Heart left ventricle (tissue), 16 donors: ENCODE measurements around the gene RGS6. TPM values are rescaled to one million over a fixed set of nuclear protein-coding genes. Genes with fewer than 3 reads are reported as not detected.

Source experiments
- ATAC-seq, 4 donors: fragments of 200-7000 bp; cut with Tn5 transposase; one replicate each; pipeline ENCODE4 v1.9.1; 2020 to 2022; ENCODE audit warnings: moderate library complexity in 4 of 4, mild to moderate bottlenecking in 3 of 4, moderate number of reproducible peaks in 1 of 4
- DNase-seq, 5 donors: peaks; one replicate each; pipeline ENCODE4 v3.0.0-alpha.2; 2020
- H3K27ac ChIP-seq, 12 donors: fragments of 200-600 bp; sonication (generic) in 4 of 12; one replicate each; pipeline versions ENCODE4 v1.5.0 to v1.8.0; 2016 to 2022; ENCODE audit warnings: mild to moderate bottlenecking in 2 of 12
- H3K27me3 ChIP-seq, 9 donors: fragments of 200-600 bp; sonication (generic) in 2 of 9; one replicate each; pipeline versions ENCODE4 v1.5.1 to v1.8.0; 2016 to 2022; ENCODE audit warnings: mild to moderate bottlenecking in 3 of 9
- H3K36me3 ChIP-seq, 9 donors: fragments of 200-600 bp; sonication (generic) in 2 of 9; one replicate each; pipeline versions ENCODE4 v1.5.0 to v1.8.0; 2018 to 2022; ENCODE audit warnings: mild to moderate bottlenecking in 2 of 9
- H3K4me1 ChIP-seq, 12 donors: fragments of 200-600 bp; sonication (generic) in 4 of 12; one replicate each; pipeline versions ENCODE4 v1.5.0 to v1.8.0; 2016 to 2022; ENCODE audit warnings: mild to moderate bottlenecking in 3 of 12
- H3K4me3 ChIP-seq, 12 donors: fragments of 200-600 bp; sonication (generic) in 4 of 12; one replicate each; pipeline versions ENCODE4 v1.5.0 to v1.8.0; 2017 to 2022; ENCODE audit warnings: mild to moderate bottlenecking in 9 of 12, moderate library complexity in 4 of 12
- H3K9me3 ChIP-seq, 12 donors: fragments of 200-600 bp; sonication (generic) in 4 of 12; one replicate each; pipeline versions ENCODE4 v1.5.0 to v1.8.0; 2016 to 2022; ENCODE audit warnings: mild to moderate bottlenecking in 1 of 12
- CTCF ChIP-seq, 12 donors: fragments of 200-600 bp; sonication (generic) in 4 of 12; IDR thresholded peaks; one replicate each; pipeline versions ENCODE4 v1.5.0 to v1.8.0; 2018 to 2022; ENCODE audit warnings: antibody characterized with exemption in 12 of 12, mild to moderate bottlenecking in 5 of 12
- POLR2A ChIP-seq, 2 donors: fragments of 450-650 bp; IDR thresholded peaks; one replicate each; pipeline ENCODE4 v1.6.1; 2017; ENCODE audit warnings: antibody characterized with exemption in 2 of 2, mild to moderate bottlenecking in 2 of 2, moderate library complexity in 2 of 2
- WGBS, 4 donors: extraction: QIAGEN DNeasy Blood & Tissue Kit in 2 of 4; methylation state at CpG; one replicate each; pipeline versions ENCODE4 v1.1.5 to v1.1.7; 2013 to 2018; 5-methylcytosine and 5-hydroxymethylcytosine counted together
- intact Hi-C, 10 donors: fragments of 100-400 bp; cut with DNase I; formaldehyde crosslinking; loops; one replicate each; pipeline versions ENCODE4 v1.11.1 to v1.14.2; 2022
- polyA plus RNA-seq, 2 donors: library from polyadenylated mRNA; stranded (reverse); fragments of 200-250 nt; gene quantifications; one replicate each; pipeline ENCODE4 v1.2.3, GENCODE V29; 2013
- total RNA-seq, 9 donors: library from RNA; depleted of rRNA in 2 of 9; stranded (reverse); fragments of >200 nt in 2 of 9; fragmentation: NEBNext Ultra II Directional in 3 of 9; extraction: Animal tissue kit (Norgen Biotek cat#: 25700) in 3 of 9; gene quantifications; one replicate each; pipeline versions ENCODE4 v1.1.0 to v1.2.4, GENCODE V29; 2016 to 2023
- donor health status: ischemic (EF 13 %, LVEDD 7.1; RV severe dilation, severe dysfunction).
- donor health status: healthy with polysubstance abuse.
- donor health status: DM: no; HTN: yes; CAD: no.
- donor health status: DM: no; HTN: no; CAD: no.
- donor health status: ischemic (EF 25% LVEDD 6.9; RV normal size, moderate dysfunction).
- donor health status: ischemic (EF 25% LVEDD 5.7; RV mildly dilated, moderate dysfunction).
- donor health status: healthy.
- donor health status: DM: yes; HTN: yes; CAD: no.
- donor health status: ischemic (EF 35%, LVEDD 5.7; RV mildly dilated, moderate dysfunction).
- donor health status: nonischemic (EF 11% LVEDD 7.7; RV severe dilation, severe dysfunction).
- donor health status: DM: yes; HTN: yes; CAD: no.
- donor health status: PGD.
- donor health status: ischemic (EF 29% LVEDD 5.4; RV normal size, mild dysfunction).
- donor health status: nonischemic (EF 23%, LVEDD 6.1; RV moderate dilation, normal function).

Gene RGS6
- total and polyA plus RNA-seq, 11 donors: 1.3 to 25.4 (median 15.1) TPM

DNA sequence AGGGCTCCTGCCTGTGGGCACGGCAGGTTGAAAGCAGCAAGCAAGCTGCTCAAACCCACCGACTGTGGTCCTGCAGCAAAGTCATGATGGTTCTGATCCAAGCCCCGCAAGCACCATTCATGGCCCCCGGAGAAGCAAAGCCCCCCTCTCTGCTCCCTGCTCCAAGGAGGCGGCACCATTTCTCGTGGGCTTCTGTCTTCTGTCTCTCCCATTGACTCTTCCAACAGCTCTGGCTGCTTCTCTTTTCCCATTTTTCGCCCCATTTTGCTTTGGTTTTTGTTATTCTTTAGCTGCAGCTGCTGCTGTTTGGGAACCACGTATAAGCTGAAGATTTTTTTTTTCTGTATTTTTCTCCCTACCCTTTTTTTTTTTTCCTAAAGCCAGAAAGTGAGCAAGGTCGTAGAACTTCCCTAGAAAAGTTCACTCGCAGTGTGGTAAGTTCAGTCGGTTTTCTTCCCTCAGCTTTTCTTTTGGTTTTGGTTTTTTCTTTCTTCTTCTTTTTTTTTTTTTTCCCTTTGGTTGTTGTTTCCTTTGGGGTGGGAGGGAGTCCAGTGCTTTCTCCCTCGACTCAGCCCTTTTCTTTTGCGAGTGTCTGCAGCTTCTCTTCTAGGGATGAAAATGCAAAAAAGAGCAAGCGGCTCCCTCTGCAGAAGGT is 607.6 kb downstream of the RGS6 start:
- H3K27ac ChIP-seq: peak overlapping the region in 1 of 12 donors; percentile 27
- WGBS, 4 donors: 75 to 80% (median 77%) methylated on average over 14 of the region's 14 CpGs
- H3K9me3 ChIP-seq: no peaks in the 10 kb centered on the region
- DNase-seq: no peak
- intact Hi-C loops: no loop called here
- H3K4me1 ChIP-seq: peaks cover 0 to 38% (median 6%) of the 10 kb centered on the region in 12 donors
- H3K27me3 ChIP-seq: peaks cover 0 to 5% (median 0%) of the 10 kb centered on the region in 9 donors
- H3K36me3 ChIP-seq: no peaks in the 10 kb centered on the region
- no peak for ATAC-seq
- H3K4me3 ChIP-seq: no peak overlapping the region
- TF ChIP-seq CTCF (IDR thresholded peaks at IDR 0.05) (no peak), POLR2A (IDR thresholded peaks at IDR 0.05) (no peak)

DNA sequence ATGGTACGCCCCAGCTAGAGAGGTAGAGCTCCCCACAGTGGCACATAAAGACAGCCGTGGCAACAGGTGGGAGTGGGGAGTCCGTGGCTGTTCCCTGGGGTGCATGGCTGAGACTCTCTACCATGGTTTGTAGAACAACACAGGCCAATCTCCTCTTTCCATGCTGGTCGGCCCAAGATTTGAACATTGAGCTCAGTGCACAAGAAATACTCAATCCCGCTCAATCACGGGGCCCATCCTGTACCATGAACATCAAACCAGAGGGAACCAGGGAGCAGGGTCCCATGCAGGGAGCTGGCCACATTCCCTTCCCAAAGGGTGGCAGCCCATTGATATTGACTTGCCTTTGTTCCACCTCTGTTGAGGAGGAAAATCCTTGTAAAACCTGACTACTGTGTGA is 608.6 kb downstream of the RGS6 start:
- WGBS, 4 donors: 93 to 98% (median 97%) methylated on average over 3 to 6 of the region's 6 CpGs
- no peaks in the 10 kb centered on the region for H3K9me3 ChIP-seq
- H3K27me3 ChIP-seq: peaks cover 0 to 7% (median 0%) of the 10 kb centered on the region in 9 donors
- no peak overlapping the region for H3K27ac ChIP-seq
- H3K4me3 ChIP-seq: no peak overlapping the region
- peaks cover 0 to 30% (median 8%) of the 10 kb centered on the region in 12 donors for H3K4me1 ChIP-seq
- no peak for TF ChIP-seq POLR2A (IDR thresholded peaks at IDR 0.05)
- DNase-seq: no peak
- intact Hi-C loops: no loop called here
- ATAC-seq: no peak
- H3K36me3 ChIP-seq: no peaks in the 10 kb centered on the region

GRCh38 chr14:72541546-72541945 is 609.3 kb downstream of the RGS6 start:
- peaks cover 0 to 7% (median 0%) of the 10 kb centered on the region in 9 donors for H3K27me3 ChIP-seq
- WGBS, 4 donors: 88 to 93% (median 92%) methylated on average over 8 of the region's 8 CpGs
- H3K27ac ChIP-seq: no peak overlapping the region
- H3K36me3 ChIP-seq: no peaks in the 10 kb centered on the region
- DNase-seq (no peak), ATAC-seq (no peak)
- intact Hi-C loops: no loop called here
- no peaks in the 10 kb centered on the region for H3K9me3 ChIP-seq
- peaks cover 0 to 25% (median 8%) of the 10 kb centered on the region in 12 donors for H3K4me1 ChIP-seq
- no peak for TF ChIP-seq POLR2A (IDR thresholded peaks at IDR 0.05)
- no peak for TF ChIP-seq CTCF (IDR thresholded peaks at IDR 0.05)
- H3K4me3 ChIP-seq: no peak overlapping the region

DNA sequence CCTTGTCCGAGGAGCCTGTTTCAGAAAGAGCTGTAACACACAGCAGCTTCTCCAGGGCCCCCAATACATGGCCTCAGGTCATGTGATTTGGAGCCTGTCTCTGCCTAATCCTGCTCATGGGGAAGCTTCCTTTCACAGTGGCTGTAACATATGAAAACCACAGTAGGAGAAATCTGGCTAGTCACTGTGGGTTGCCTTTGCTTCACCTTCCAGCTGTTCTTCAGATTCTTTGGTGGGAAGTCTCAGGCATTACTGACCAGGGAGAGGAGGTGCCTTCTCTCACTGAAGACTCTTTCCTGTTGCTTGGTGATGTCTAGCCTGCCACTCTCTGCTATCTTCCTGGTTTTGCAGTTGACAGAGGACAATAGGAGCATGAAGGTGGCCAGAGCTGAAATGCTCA is 611.1 kb downstream of the RGS6 start:
- Histone ChIP-seq H3K4me3 (no peak overlapping the region), H3K9me3 (no peaks in the 10 kb centered on the region), H3K4me1 (peaks cover 0 to 25% (median 12%) of the 10 kb centered on the region in 12 donors), H3K36me3 (no peaks in the 10 kb centered on the region), H3K27ac (no peak overlapping the region), H3K27me3 (peaks cover 0 to 2% (median 0%) of the 10 kb centered on the region in 9 donors)
- TF ChIP-seq POLR2A (IDR thresholded peaks at IDR 0.05) (no peak), CTCF (IDR thresholded peaks at IDR 0.05) (no peak)
- intact Hi-C loops: no loop called here
- DNase-seq (no peak), ATAC-seq (no peak)
- 80 to 92% (median 88%) methylated on average over 1 of the region's 1 CpG for WGBS, 4 donors
